Panc1 (cell line): ENCODE measurements around the gene TRAPPC5. TPM values are rescaled to one million over a fixed set of nuclear protein-coding genes. Genes with fewer than 3 reads are reported as not detected.

Source experiments
- ATAC-seq: fragments of 200-7000 bp; cut with Tn5 transposase; 2 replicates; pipeline ENCODE4 v1.9.1; 2020; ENCODE audit warnings: mild to moderate bottlenecking, moderate library complexity
- BruUV-seq: library from RNA; stranded (reverse); fragments of 400-500 nt; replicated peaks from 2 replicates; lab custom pipeline; 2021; lab: Mats Ljungman, UMichigan
- CTCF ChIA-PET: fragments of 300-600 bp; sonication (Branson Sonifier 250); formaldehyde crosslinking; loops from one replicate; lab custom pipeline; 2022; ENCODE audit warnings: antibody characterized with exemption; lab: Charles Lee
- POLR2A ChIA-PET: fragments of 300-600 bp; sonication (Branson Sonifier 250); formaldehyde crosslinking; loops from one replicate; lab custom pipeline; 2022; ENCODE audit warnings: antibody characterized with exemption; lab: Charles Lee
- DNase-seq: peaks from one replicate; pipeline ENCODE4 v3.0.0-alpha.2; 2010; ENCODE audit warnings: low read depth, low spot score
- H3K27ac ChIP-seq: 2 replicates; pipeline ENCODE4 v1.5.1; 2011; ENCODE audit warnings: mild to moderate bottlenecking, low read length, inconsistent platforms
- H3K27me3 ChIP-seq: fragments of 200-500 bp; sonication (Bioruptor generic); 2 replicates; pipeline ENCODE4 v1.6.0; 2014; ENCODE audit warnings: low read length, inconsistent platforms; ENCODE audit not compliant: control insufficient read depth, insufficient read depth
- H3K36me3 ChIP-seq: fragments of 200-500 bp; sonication (Bioruptor generic); 2 replicates; pipeline ENCODE4 v1.5.1; 2014; ENCODE audit warnings: inconsistent platforms, mild to moderate bottlenecking, low read length, moderate library complexity; ENCODE audit not compliant: control insufficient read depth, insufficient read depth
- H3K4me1 ChIP-seq: 2 replicates; pipeline ENCODE4 v1.5.1; 2011; ENCODE audit warnings: inconsistent platforms, mild to moderate bottlenecking, low read length, moderate library complexity; ENCODE audit not compliant: control insufficient read depth, insufficient read depth
- H3K4me3 ChIP-seq, 2 experiments: 2 replicates each; pipeline ENCODE4 v1.5.1; 2011 to 2012; ENCODE audit warnings: low read depth in 2 of 2, low read length in 2 of 2, mild to moderate bottlenecking in 2 of 2, inconsistent platforms in 1 of 2, moderate library complexity in 1 of 2
- H3K9me3 ChIP-seq: fragments of 200-500 bp; sonication (Bioruptor generic); 2 replicates; pipeline ENCODE4 v1.5.1; 2014; ENCODE audit warnings: low read depth, mild to moderate bottlenecking, inconsistent platforms, low read length, moderate library complexity; ENCODE audit not compliant: control insufficient read depth, insufficient read depth
- CTCF ChIP-seq: fragments of 450-650 bp; IDR thresholded peaks from 2 replicates; pipeline ENCODE4 v1.5.1; 2017; ENCODE audit warnings: mild to moderate bottlenecking
- POLR2AphosphoS5 ChIP-seq: IDR thresholded peaks from 2 replicates; pipeline ENCODE4 v1.6.1; 2012; ENCODE audit warnings: mild to moderate bottlenecking, low read depth, low read length, moderate library complexity
- REST ChIP-seq, 2 experiments: IDR thresholded peaks; 2 replicates each; pipeline ENCODE4 v1.6.1; 2011 to 2012; ENCODE audit warnings: low read depth in 2 of 2, control low read depth in 1 of 2, low read length in 1 of 2, mild to moderate bottlenecking in 1 of 2, moderate library complexity in 1 of 2; ENCODE audit not compliant: insufficient read depth in 1 of 2
- SIN3A ChIP-seq: IDR thresholded peaks from 2 replicates; pipeline ENCODE4 v1.6.1; 2012; ENCODE audit warnings: low read depth, mild to moderate bottlenecking, low read length, moderate library complexity, borderline replicate concordance; ENCODE audit not compliant: insufficient read depth
- TCF7L2 ChIP-seq: IDR thresholded peaks from 2 replicates; pipeline ENCODE4 v1.6.1; 2011; ENCODE audit warnings: mild to moderate bottlenecking, low read depth, low read length, inconsistent platforms
- in situ Hi-C: cut with HindIII; loops from 2 replicates; pipeline ENCODE4 v1.10.0; 2016; ENCODE audit warnings: low sequenced_read_pairs, low pct_unique_long_range_greater_than_20kb
- intact Hi-C: fragments of 100-400 bp; cut with micrococcal nuclease; formaldehyde crosslinking; loops from one replicate; pipeline ENCODE4 v1.10.0; 2022; ENCODE audit not compliant: unreplicated experiment
- total RNA-seq: library from RNA; stranded (reverse); gene quantifications from one replicate; pipeline ENCODE4 v1.2.1, GENCODE V29; 2021; ENCODE audit not compliant: unreplicated experiment

Gene TRAPPC5
- total RNA-seq, 1 experiment from 2014 or later, result 101 TPM

- TF ChIP-seq REST (IDR thresholded peaks at IDR 0.05; ENCODE audit: insufficient read depth in 1 of 2, low read depth in 2 of 2, low read length in 1 of 2) (no peak), CTCF (no peak), POLR2AphosphoS5 (no peak), SIN3A (no peak), TCF7L2 (no peak)
- H3K27me3 ChIP-seq, result no peaks in the 10 kb centered on the region
- no peak overlapping the region for H3K4me3 ChIP-seq
- no peaks in the 10 kb centered on the region for H3K36me3 ChIP-seq
- ChIA-PET POLR2A (no interaction called here), CTCF (no interaction called here)
- no TSS peak for BruUV-seq
- H3K4me1 ChIP-seq, result no peaks in the 10 kb centered on the region
- no peaks in the 10 kb centered on the region for H3K9me3 ChIP-seq
- in situ Hi-C loops, result no loop called here
- DNase-seq (no peak), ATAC-seq (no peak)
- intact Hi-C loops, result no loop called here
- no peak overlapping the region for H3K27ac ChIP-seq
Observed at GRCh38 chr19:7716762-7717161, 36.1 kb downstream of the TRAPPC5 start.

GRCh38 chr19:7718668-7719067, 38.0 kb downstream of the TRAPPC5 start:
- H3K4me1 ChIP-seq, result no peaks in the 10 kb centered on the region
- BruUV-seq, result no TSS peak
- CTCF ChIA-PET, result no interaction called here
- no peaks in the 10 kb centered on the region for H3K9me3 ChIP-seq
- TF ChIP-seq TCF7L2 (no peak), POLR2AphosphoS5 (no peak), CTCF (no peak), SIN3A (no peak), REST (IDR thresholded peaks at IDR 0.05; ENCODE audit: insufficient read depth in 1 of 2, low read depth in 2 of 2, low read length in 1 of 2) (no peak)
- H3K36me3 ChIP-seq, result no peaks in the 10 kb centered on the region
- ATAC-seq (no peak), DNase-seq (no peak)
- intact Hi-C loops (no loop called here), in situ Hi-C loops (no loop called here)
- H3K27me3 ChIP-seq, result no peaks in the 10 kb centered on the region
- H3K4me3 ChIP-seq, result no peak overlapping the region
- H3K27ac ChIP-seq, result no peak overlapping the region
- POLR2A ChIA-PET, result no interaction called here
